ENCODE data around the gene NTF4. TPM values are rescaled to one million over a fixed set of nuclear protein-coding genes. Genes with fewer than 3 reads are reported as not detected.

The NTF4 gene
- total and polyA plus RNA-seq, 2 of the 8 experiments (the other 6 are each of a cell fraction or from before 2014, with no cell fraction given) = 3.1 to 6.5 TPM

GRCh38 chr19:49085020-49085867 lies 20.6 kb upstream of the NTF4 start, which contains the start of gene SNRNP70 (continued):
- no peak for TF ChIP-seq CHD7 (IDR thresholded peaks at IDR 0.05; ENCODE audit: insufficient replicate concordance, low read length)
- no peak for TF ChIP-seq RNF2 (IDR thresholded peaks at IDR 0.05; ENCODE audit: borderline replicate concordance, low read depth, low read length, missing control alignments, poor library complexity, severe bottlenecking)
- no peak for TF ChIP-seq SUZ12 (IDR thresholded peaks at IDR 0.05; ENCODE audit: low read length)
- TF ChIP-seq RXRA (IDR thresholded peaks at IDR 0.05; ENCODE audit: insufficient read depth, low read depth, low read length) = no peak

Measured in H1 (cell line).